Upper lobe of left lung (tissue), 4 donors: ENCODE measurements around the gene THYN1.

Experiments
- CTCF ChIP-seq, 6 experiments: fragments of 450-650 bp in 4 of 6; fragments of 200-600 bp in 2 of 6; sonication (generic) in 2 of 6; IDR thresholded peaks; one replicate each; pipeline ENCODE4 v1.5.1; 2016 to 2019; ENCODE audit warnings: antibody characterized with exemption in 6 of 6
- POLR2A ChIP-seq, 4 donors: fragments of 450-650 bp; IDR thresholded peaks; one replicate each; pipeline ENCODE4 v1.5.1; 2016 to 2017; ENCODE audit warnings: antibody characterized with exemption in 4 of 4, mild to moderate bottlenecking in 2 of 4
- POLR2AphosphoS5 ChIP-seq, 2 donors: sonication (generic); formaldehyde crosslinking; IDR thresholded peaks; one replicate each; pipeline ENCODE4 v1.5.1; 2017; ENCODE audit warnings: antibody characterized with exemption in 2 of 2

GRCh38 chr11:134292661-134293060 is 39.5 kb upstream of the THYN1 start:
- TF ChIP-seq CTCF (IDR thresholded peaks at IDR 0.05) (no peak), POLR2AphosphoS5 (IDR thresholded peaks at IDR 0.05) (no peak), POLR2A (IDR thresholded peaks at IDR 0.05) (no peak)
